K562 (cell line): ENCODE results near the gene PPT1. TPM values are rescaled to one million over a fixed set of nuclear protein-coding genes. Genes with fewer than 3 reads are reported as not detected.

Experiments used
- EHMT2 ChIP-seq: fragments of 450-650 bp; IDR thresholded peaks from 2 replicates; pipeline ENCODE4 v1.6.1; 2018; ENCODE audit warnings: antibody characterized with exemption
- EP400 ChIP-seq: fragments of 450-650 bp; IDR thresholded peaks from 2 replicates; pipeline ENCODE4 v1.6.1; 2017; ENCODE audit warnings: antibody characterized with exemption, mild to moderate bottlenecking, moderate library complexity
- HOXB6 ChIP-seq: fragments of 250-450 bp; sonication (Bioruptor Pico); IDR thresholded peaks from 2 replicates; pipeline ENCODE4 v1.5.1; 2022; ENCODE audit warnings: mild to moderate bottlenecking, borderline replicate concordance
- RFX5 ChIP-seq: IDR thresholded peaks from 2 replicates; pipeline ENCODE4 v1.6.1; 2011; ENCODE audit warnings: low read depth, mild to moderate bottlenecking, improper control_type of control experiment, low read length
- ZFPM2 ChIP-seq: fragments of 250-450 bp; sonication (Bioruptor Pico); IDR thresholded peaks from 2 replicates; pipeline ENCODE4 v1.5.1; 2022; ENCODE audit warnings: mild to moderate bottlenecking
- ZNF644 ChIP-seq: fragments of 200-800 bp; sonication (Bioruptor generic); IDR thresholded peaks from 2 replicates; pipeline ENCODE4 v1.6.1; 2016; ENCODE audit warnings: low read depth, missing genetic modification characterization, missing compliant biosample characterization
- polyA plus RNA-seq, 8 experiments: library from polyadenylated mRNA; depleted of rRNA in 4 of 8; stranded (reverse) in 5 of 8; unstranded in 3 of 8; fragments of >200 nt; fragmentation: Nextera tagmentation in 2 of 8; fragmentation: Illumina TruSeq in 1 of 8; extraction: Ambion mirVana in 2 of 8; extraction: Trizol in 1 of 8; gene quantifications; 2 replicates each; pipeline versions ENCODE4 v1.2.1 to v1.2.3, GENCODE V29; 2011 to 2014; ENCODE audit warnings: inconsistent platforms in 1 of 8, missing spikeins in 1 of 8
- total RNA-seq, 7 experiments: library from RNA; depleted of rRNA in 6 of 7; stranded (reverse); fragments of >200 nt in 6 of 7; fragmentation: Illumina TruSeq in 2 of 7; extraction: Trizol in 2 of 7; gene quantifications; 2 replicates each; pipeline versions ENCODE4 v1.2.1 to v1.2.3, GENCODE V29; 2011 to 2021; ENCODE audit warnings: low replicate concordance in 1 of 7
- TF ChIP-seq, protein P1 (sequence below), 2 experiments: fragments of 450-650 bp; formaldehyde crosslinking in 1 of 2; IDR thresholded peaks; 2 replicates each; pipeline versions ENCODE4 v1.4.0 to v1.6.1; 2014 to 2020; ENCODE audit warnings: mild to moderate bottlenecking in 2 of 2, borderline replicate concordance in 1 of 2, low read depth in 1 of 2
- TF ChIP-seq, protein P2 (sequence below): sonication (generic); formaldehyde crosslinking; IDR thresholded peaks from 2 replicates; pipeline ENCODE4 v1.8.0; 2022; ENCODE audit warnings: missing genetic modification reagents, mild to moderate bottlenecking, moderate library complexity, borderline replicate concordance
- TF ChIP-seq, protein P3 (sequence below): sonication (generic); formaldehyde crosslinking; IDR thresholded peaks from 2 replicates; pipeline ENCODE4 v1.8.0; 2022; ENCODE audit warnings: missing genetic modification reagents, mild to moderate bottlenecking, borderline replicate concordance
- TF ChIP-seq, protein P4 (sequence below): fragments of 450-650 bp; IDR thresholded peaks from 2 replicates; pipeline ENCODE4 v1.6.1; 2016; ENCODE audit warnings: mild to moderate bottlenecking
- TF ChIP-seq, protein P5 (sequence below): fragments of 450-650 bp; formaldehyde crosslinking; IDR thresholded peaks from 2 replicates; pipeline ENCODE4 v1.4.0; 2022; ENCODE audit warnings: missing genetic modification characterization

The PPT1 gene
- total and polyA plus RNA-seq, 9 of the 15 experiments (the other 6 are each of a cell fraction or from before 2014, with no cell fraction given), result 72.2 to 285 (median 143) TPM

DNA sequence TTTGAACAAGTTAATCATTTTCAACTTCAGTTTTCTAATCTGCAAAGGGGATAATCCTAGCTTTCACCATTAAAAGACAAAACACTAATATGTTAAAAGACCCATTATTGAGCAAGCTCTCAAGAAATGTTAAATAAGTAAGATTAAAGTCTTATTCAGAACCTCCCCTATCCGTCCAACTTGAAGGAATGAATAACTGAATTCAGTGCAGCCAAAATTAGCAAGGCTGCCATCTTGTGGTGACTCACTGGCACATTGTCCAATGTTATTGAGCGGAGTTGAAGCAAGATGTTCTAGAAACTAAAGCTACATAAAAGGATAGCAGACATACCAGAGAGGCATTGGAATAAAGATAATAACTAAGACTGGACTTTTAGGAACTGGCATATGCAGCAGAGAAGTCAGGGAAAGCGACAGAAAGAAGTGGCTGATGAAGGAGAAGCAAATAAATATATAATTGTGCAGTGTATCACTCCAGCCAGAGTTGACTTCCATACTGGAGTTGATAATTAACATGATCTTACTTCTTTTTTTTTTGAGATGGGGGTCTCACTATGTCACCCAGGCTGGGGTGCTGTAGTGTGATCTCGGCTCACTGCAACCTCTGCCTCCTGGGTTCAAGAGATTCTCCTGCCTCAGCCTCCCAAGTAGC is 64.7 kb downstream of the PPT1 start (continued):
- TF ChIP-seq, protein P1, sequence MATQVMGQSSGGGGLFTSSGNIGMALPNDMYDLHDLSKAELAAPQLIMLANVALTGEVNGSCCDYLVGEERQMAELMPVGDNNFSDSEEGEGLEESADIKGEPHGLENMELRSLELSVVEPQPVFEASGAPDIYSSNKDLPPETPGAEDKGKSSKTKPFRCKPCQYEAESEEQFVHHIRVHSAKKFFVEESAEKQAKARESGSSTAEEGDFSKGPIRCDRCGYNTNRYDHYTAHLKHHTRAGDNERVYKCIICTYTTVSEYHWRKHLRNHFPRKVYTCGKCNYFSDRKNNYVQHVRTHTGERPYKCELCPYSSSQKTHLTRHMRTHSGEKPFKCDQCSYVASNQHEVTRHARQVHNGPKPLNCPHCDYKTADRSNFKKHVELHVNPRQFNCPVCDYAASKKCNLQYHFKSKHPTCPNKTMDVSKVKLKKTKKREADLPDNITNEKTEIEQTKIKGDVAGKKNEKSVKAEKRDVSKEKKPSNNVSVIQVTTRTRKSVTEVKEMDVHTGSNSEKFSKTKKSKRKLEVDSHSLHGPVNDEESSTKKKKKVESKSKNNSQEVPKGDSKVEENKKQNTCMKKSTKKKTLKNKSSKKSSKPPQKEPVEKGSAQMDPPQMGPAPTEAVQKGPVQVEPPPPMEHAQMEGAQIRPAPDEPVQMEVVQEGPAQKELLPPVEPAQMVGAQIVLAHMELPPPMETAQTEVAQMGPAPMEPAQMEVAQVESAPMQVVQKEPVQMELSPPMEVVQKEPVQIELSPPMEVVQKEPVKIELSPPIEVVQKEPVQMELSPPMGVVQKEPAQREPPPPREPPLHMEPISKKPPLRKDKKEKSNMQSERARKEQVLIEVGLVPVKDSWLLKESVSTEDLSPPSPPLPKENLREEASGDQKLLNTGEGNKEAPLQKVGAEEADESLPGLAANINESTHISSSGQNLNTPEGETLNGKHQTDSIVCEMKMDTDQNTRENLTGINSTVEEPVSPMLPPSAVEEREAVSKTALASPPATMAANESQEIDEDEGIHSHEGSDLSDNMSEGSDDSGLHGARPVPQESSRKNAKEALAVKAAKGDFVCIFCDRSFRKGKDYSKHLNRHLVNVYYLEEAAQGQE (IDR thresholded peaks at IDR 0.05; ENCODE audit: borderline replicate concordance), result peak; percentile 76
- TF ChIP-seq, protein P1 (CRISPR knock-in tag; IDR thresholded peaks at IDR 0.05; ENCODE audit: low read depth), result no peak
- TF ChIP-seq ZNF644, result no peak
- TF ChIP-seq ZFPM2 (CRISPR knock-in tag), result no peak
- TF ChIP-seq, protein P2, sequence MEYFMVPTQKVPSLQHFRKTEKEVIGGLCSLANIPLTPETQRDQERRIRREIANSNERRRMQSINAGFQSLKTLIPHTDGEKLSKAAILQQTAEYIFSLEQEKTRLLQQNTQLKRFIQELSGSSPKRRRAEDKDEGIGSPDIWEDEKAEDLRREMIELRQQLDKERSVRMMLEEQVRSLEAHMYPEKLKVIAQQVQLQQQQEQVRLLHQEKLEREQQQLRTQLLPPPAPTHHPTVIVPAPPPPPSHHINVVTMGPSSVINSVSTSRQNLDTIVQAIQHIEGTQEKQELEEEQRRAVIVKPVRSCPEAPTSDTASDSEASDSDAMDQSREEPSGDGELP (CRISPR knock-in tag), result no peak
- TF ChIP-seq HOXB6 (CRISPR knock-in tag), result no peak
- no peak for TF ChIP-seq RFX5
- TF ChIP-seq, protein P3, sequence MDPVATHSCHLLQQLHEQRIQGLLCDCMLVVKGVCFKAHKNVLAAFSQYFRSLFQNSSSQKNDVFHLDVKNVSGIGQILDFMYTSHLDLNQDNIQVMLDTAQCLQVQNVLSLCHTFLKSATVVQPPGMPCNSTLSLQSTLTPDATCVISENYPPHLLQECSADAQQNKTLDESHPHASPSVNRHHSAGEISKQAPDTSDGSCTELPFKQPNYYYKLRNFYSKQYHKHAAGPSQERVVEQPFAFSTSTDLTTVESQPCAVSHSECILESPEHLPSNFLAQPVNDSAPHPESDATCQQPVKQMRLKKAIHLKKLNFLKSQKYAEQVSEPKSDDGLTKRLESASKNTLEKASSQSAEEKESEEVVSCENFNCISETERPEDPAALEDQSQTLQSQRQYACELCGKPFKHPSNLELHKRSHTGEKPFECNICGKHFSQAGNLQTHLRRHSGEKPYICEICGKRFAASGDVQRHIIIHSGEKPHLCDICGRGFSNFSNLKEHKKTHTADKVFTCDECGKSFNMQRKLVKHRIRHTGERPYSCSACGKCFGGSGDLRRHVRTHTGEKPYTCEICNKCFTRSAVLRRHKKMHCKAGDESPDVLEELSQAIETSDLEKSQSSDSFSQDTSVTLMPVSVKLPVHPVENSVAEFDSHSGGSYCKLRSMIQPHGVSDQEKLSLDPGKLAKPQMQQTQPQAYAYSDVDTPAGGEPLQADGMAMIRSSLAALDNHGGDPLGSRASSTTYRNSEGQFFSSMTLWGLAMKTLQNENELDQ (CRISPR knock-in tag), result no peak
- TF ChIP-seq, protein P4, sequence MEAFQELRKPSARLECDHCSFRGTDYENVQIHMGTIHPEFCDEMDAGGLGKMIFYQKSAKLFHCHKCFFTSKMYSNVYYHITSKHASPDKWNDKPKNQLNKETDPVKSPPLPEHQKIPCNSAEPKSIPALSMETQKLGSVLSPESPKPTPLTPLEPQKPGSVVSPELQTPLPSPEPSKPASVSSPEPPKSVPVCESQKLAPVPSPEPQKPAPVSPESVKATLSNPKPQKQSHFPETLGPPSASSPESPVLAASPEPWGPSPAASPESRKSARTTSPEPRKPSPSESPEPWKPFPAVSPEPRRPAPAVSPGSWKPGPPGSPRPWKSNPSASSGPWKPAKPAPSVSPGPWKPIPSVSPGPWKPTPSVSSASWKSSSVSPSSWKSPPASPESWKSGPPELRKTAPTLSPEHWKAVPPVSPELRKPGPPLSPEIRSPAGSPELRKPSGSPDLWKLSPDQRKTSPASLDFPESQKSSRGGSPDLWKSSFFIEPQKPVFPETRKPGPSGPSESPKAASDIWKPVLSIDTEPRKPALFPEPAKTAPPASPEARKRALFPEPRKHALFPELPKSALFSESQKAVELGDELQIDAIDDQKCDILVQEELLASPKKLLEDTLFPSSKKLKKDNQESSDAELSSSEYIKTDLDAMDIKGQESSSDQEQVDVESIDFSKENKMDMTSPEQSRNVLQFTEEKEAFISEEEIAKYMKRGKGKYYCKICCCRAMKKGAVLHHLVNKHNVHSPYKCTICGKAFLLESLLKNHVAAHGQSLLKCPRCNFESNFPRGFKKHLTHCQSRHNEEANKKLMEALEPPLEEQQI, result no peak
- peak; percentile 65 for TF ChIP-seq EHMT2
- TF ChIP-seq, protein P5, sequence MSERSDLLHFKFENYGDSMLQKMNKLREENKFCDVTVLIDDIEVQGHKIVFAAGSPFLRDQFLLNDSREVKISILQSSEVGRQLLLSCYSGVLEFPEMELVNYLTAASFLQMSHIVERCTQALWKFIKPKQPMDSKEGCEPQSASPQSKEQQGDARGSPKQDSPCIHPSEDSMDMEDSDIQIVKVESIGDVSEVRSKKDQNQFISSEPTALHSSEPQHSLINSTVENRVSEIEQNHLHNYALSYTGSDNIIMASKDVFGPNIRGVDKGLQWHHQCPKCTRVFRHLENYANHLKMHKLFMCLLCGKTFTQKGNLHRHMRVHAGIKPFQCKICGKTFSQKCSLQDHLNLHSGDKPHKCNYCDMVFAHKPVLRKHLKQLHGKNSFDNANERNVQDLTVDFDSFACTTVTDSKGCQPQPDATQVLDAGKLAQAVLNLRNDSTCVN (CRISPR knock-in tag), result no peak
- TF ChIP-seq EP400, result peak; percentile 19; the same call in 1 of the 2 replicates
